Epidermal melanocyte (primary cell): ENCODE results near the gene HTR3A.
"Not testable (repeated sequence)": the region's sequence is repeated elsewhere in the genome, so short reads cannot be mapped to it uniquely, and the experiment has no call there.

Experiments used
- DNase-seq: peaks from one replicate; pipeline ENCODE4 v3.0.0; 2011; ENCODE audit warnings: low spot score; ENCODE audit not compliant: insufficient read length

The HTR3A gene

DNA sequence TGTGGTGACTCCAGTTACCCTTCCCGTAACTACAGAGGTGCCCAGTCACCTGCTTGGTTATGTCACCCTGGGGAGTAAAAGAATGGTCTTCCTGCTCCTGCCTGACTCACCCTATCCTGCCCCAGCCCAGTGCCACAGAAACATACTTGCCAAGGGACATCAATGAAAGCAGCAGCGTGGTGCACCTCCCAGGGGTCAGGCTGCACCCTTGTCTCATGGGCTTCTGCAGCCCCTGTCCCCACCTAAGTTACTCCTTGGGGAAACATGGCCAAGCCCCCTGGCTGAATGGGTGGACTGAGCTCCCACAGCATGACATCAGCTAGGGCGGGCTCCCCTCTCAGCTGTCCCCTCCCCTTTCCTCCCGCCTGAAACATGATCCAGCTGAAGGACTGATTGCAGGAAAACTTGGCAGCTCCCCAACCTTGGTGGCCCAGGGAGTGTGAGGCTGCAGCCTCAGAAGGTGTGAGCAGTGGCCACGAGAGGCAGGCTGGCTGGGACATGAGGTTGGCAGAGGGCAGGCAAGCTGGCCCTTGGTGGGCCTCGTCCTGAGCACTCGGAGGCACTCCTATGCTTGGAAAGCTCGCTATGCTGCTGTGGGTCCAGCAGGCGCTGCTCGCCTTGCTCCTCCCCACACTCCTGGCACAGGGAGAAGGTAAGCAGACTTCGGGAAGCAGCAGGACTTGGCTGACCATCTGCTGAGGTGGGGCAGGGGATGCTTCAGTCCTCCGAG, at the start of gene HTR3A:
HTR3A (plus strand) TSS at position 368 of the 730 bp plus-strand sequence; CDS start at position 586, 218 bp downstream.
- DNase-seq = no peak

GRCh38 chr11:113926273-113927197, 48.4 kb upstream of the HTR3A start:
- DNase-seq = no peak

DNA sequence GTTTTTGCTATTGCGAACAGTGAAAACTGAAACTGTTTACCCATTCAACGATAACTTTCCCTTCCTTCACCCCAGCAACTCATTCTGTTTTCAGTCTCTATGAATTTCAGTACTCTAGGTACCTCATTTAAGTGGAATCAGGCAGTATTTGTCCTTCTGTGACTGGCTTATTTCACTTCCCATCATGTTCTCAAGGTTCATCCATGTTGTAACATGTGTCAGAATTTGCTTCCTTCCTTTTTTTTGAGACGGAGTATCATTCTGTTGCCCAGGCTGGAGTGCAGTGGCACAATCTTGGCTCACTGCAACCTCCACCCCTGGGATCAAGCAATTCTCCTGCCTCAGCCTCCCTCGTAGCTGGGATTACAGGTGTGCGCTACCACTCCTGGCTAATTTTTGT, 46.6 kb upstream of the HTR3A start:
- no peak for DNase-seq

DNA sequence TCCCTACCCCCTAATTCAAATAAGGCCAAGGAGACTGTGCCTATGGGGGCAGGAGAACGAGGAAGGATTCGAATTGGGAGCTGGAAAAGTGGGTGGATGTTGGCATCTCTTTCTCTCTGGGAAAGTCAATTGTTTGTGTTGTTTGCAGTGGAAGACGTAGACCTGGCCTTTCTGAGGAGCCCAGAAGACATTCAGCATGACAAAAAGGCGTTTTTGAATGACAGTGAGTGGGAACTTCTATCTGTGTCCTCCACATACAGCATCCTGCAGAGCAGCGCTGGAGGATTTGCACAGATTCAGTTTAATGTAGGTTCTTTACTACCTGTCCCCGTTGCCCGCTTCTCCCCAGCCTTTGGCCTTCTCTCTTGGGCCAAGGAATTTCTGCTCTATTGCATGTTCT, 42.1 kb upstream of the HTR3A start:
- DNase-seq = no peak

GRCh38 chr11:113934193-113934592, 40.7 kb upstream of the HTR3A start:
- not testable (repeated sequence) for DNase-seq

DNA sequence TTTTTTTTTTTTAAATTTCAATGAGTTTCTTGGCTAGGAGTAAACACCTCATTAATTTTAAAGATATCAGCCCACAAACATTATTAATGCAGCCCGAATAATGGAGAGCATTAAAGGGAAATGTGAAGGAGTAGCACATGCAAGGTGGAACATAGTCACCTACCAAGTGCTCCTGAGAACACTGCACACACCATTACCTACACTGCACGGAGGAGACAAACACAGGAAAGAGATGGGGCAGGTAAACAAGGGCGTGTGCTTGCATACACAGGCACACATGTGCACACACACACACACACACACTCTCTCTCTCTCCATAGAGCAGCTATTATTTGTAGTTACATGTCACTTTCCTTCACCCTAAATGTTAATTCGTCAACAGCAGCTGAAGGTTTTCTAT, 40.1 kb upstream of the HTR3A start:
- no peak for DNase-seq

- DNase-seq = no peak
These were observed 39.0 kb upstream of the HTR3A start for GRCh38 chr11:113935858-113936257.

GRCh38 chr11:113937918-113938317, 37.0 kb upstream of the HTR3A start:
- DNase-seq = no peak

- no peak for DNase-seq
These were observed 32.7 kb upstream of the HTR3A start for GRCh38 chr11:113942256-113942655.

DNA sequence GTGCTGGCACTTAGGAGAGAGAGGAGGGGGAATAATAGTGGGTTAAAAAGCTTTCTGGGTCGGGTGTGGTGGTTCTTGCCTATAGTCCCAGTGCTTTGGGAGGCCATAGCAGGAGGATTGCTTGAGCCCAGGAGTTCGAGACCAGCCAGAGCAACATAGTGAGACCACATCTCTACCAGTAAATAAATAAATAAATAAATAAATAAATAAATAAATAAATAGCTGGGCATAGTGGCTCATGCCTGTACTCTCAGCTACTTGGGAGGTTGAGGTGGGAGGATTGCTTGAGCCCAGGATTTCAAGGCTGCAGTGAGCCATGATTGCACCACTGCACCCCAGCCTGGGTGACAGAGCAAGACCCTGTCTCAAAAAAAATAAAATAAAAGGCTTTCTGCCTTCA, 28.7 kb upstream of the HTR3A start:
- not testable (repeated sequence) for DNase-seq

GRCh38 chr11:113947994-113948393, 26.9 kb upstream of the HTR3A start:
- DNase-seq = no peak

DNA sequence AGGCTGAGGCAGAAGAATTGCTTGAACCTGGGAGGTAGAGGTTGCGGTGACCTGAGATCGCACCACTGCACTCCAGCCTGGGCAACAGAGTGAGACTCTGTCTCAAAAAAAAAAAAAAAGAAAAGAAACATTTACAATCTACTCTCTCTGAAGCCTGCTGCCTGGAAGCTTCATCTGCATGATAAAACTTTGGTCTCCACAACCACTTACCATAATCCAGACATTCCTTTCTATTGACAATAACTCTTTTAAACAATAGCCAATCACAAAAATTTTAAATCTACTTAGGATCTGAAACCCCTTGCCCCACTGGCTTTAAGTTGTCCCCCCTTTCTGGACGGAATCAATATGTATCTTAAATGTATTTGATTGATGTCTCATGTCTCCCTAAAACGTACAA, 25.0 kb upstream of the HTR3A start:
- DNase-seq = no peak

- DNase-seq = no peak
These were observed 23.4 kb upstream of the HTR3A start for GRCh38 chr11:113951537-113951936.

- no peak for DNase-seq
These were observed 22.8 kb upstream of the HTR3A start for GRCh38 chr11:113952070-113952469.

DNA sequence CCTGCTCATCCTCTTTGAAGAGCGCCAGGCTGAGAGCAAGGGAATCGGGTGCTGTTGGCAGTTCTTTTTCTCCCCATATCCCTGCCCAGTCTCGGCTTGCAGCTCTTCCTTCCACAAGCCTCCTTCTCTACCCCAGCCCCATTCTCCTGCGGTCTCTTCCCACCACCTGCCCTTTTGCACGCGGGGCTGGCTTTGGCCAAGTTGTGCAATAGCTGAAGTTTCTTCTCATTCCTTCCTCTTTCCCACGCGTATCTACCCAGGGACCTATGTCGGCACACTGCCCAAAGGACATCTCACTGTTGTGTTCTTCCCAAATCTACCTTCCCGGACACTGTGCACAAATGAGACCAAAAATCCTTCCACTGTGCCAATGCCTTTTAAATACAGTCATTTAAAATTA, 22.3 kb upstream of the HTR3A start:
- DNase-seq = no peak

DNA sequence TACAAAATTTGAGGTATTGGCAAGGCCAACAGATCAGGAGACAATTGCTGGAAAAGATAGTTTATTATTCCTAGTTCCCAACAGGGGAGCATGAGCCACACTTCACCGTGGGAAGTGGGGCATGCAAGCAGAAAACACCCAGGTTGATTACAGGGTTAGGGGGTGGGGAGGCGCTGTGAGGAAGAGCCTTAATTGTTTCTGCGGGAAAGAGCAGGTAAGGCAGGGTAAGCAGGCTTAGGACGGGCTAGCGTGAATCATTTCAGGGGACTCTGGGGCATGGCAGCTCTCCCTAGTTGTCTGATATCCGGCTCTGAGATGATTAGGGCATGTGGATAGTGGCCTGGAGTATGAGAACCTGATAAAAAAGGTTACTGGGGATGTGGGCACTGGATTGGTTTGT, 20.7 kb upstream of the HTR3A start:
- DNase-seq = no peak

- DNase-seq = no peak
These were observed 17.9 kb upstream of the HTR3A start for GRCh38 chr11:113956986-113957385.

- no peak for DNase-seq
These were observed 14.1 kb upstream of the HTR3A start for GRCh38 chr11:113960702-113961330.

- DNase-seq = no peak
These were observed 7.5 kb upstream of the HTR3A start for GRCh38 chr11:113967361-113967760.

DNA sequence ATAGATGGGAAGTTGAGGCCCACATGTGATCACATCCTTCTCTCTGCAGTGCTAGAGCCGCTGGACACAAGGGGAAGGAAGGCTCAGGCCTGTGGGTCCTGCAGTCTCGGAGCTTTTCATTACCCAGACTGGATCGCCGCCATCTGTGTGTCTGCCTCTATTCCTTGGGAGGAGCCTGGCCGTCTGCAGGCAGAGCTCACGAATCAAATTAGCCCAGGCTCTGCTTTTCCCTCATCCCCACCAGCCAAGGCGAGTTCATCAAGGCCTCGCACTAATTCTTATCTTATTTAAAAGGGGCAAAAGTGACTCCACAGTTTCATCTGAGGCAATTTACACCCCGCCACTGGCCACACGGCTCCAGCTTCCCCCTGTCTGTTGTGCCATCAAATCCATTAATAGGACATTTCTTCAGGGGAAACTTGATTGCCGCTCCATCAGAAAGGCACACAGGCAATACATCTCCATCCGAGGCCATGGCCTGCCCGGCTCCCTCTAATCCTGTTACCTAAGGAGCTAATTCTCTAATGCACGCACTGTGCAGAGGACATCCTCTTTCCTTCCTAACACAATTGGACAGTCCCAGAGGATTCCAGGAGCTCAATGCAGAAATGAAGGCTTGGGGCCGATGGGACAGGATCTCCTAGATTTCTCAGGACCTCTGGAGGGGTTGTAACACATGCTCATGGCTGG, 3.3 kb upstream of the HTR3A start:
- DNase-seq = no peak

DNA sequence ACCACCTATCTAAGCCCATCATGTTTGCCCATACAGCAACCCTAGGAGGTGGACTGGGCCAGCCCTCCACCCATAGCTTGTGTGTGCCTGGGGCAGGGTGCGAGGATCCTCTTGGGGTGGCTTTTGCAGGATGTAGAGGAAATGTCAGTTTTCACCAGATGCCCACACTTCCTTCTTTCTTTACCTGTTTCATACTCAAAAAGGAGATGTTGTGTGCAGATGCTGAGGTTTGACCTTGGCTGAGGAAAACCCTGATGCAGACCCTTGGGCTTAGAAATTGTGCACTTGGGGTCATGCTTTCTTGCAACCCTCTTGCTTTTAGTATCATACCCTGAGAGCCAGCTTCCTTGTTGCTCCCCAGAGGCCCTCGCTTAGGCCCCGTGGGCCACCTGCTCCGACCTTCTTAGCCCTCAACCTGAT, 2.2 kb downstream of the HTR3A start:
- DNase-seq = no peak
